Stimulated activated CD8-positive, alpha-beta memory T cell treated with anti-CD3 and anti-CD28 coated beads, Interleukin-15, amount 100 ng/mL, for 1 hour (primary cell): Measurements from ENCODE around the gene NT5C1B.

Experiments
- DNase-seq: peaks from one replicate; pipeline ENCODE4 v3.0.0-alpha.2; 2020; ENCODE audit warnings: low read depth

The NT5C1B gene

GRCh38 chr2:18599509-18600254 lies 10.3 kb upstream of the NT5C1B start:
- no peak for DNase-seq

GRCh38 chr2:18598848-18599484 lies 9.6 kb upstream of the NT5C1B start:
- no peak for DNase-seq

GRCh38 chr2:18597618-18598017 lies 8.2 kb upstream of the NT5C1B start:
- DNase-seq, result no peak

DNA sequence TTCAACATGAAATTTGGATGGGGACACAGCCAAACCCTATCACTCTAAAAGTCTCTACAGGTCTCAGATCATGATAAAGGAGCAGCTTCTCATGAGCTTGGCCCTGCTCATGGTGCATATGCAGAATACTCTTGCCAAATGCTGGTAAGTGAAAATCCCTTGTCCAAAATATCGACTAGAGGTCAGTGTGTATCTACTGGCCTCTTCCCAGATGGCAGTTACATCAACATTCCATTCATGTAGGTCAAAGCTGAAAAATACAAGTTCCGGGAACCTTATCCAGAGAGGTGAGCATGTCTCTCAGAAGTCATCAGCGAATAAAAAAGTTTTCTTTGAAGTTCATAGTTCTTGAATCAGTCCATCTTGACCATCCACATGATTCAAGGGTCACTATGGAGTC lies 7.6 kb upstream of the NT5C1B start:
- no peak for DNase-seq

DNA sequence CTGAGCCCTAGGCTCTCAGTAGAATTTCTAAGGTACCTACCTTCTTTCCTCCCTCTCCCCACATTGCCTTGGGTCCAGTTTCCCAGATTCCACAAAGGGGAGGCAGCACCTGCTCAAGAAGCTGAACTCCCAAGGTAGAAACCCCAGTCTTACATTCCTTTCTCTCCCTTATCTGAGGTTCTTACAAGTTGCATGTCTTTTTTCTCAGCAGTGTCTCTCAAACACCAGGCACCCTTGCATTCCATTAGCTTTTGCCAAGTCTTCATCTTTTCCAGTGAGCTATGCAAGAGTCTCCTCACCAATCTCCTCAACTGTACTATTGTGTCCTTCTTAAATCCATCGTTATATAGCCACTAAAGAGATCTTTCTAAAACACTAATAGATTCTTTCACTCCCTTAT lies 4.1 kb upstream of the NT5C1B start:
- DNase-seq, result no peak

DNA sequence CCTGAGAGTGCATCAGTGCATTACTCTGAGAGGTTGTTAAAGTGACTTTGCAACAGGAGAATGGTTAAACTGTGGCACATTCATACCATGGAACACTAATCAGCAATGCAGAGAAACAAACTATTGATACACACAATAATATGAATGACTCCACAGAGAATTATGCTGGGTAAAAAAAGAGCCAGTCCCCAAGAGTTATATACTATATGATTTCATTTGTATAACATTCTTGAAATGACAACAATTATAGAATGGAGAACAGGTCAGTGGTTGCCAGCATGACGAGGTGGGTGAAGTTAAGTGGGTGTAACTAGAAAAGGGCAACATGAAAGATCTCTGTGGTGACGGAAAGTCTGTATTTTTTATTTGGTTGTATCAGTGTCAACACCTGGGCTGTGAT lies 3.0 kb upstream of the NT5C1B start:
- DNase-seq, result no peak

DNA sequence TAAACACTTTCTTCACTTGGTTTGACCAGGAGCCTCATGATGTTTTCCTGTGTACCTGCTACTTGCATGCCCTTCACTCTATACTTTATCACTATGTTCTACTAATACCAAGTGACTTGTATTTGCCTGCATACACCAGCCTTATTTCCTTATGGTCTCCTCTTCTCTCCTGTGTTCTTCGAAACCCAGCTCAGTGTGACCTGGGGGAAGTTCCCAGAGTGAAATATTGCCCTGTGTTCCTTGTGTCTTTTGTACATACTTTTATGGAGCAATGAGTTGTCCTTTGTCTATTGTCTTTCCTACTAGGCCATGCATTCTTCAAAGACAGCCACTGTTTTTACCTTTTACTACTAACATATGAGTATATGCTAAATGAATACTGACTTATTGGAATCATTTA lies 567 bp downstream of the NT5C1B start:
- no peak for DNase-seq

DNA sequence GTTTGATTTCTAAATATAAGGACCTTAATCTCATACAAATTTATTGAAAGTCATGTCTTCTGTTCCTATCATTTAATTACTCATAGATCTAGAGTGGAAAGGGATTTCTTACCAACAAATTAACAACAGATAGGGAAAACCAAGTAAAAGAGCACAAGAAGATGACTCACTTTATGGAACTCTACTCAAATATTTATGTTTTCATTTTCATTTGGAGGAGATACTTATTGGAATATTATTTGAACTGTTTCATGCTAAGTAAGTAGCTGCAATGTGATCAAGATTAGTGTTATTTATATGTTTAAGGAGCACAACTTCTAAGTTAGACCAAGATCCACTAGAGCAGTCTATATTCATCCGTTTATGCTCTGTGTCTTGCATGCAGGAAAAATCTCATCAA lies 1.3 kb downstream of the NT5C1B start:
- no peak for DNase-seq

- DNase-seq, result no peak
Measured at GRCh38 chr2:18585526-18585925, 3.8 kb downstream of the NT5C1B start.

- DNase-seq, result no peak
Measured at GRCh38 chr2:18584608-18584954, 4.8 kb downstream of the NT5C1B start.

DNA sequence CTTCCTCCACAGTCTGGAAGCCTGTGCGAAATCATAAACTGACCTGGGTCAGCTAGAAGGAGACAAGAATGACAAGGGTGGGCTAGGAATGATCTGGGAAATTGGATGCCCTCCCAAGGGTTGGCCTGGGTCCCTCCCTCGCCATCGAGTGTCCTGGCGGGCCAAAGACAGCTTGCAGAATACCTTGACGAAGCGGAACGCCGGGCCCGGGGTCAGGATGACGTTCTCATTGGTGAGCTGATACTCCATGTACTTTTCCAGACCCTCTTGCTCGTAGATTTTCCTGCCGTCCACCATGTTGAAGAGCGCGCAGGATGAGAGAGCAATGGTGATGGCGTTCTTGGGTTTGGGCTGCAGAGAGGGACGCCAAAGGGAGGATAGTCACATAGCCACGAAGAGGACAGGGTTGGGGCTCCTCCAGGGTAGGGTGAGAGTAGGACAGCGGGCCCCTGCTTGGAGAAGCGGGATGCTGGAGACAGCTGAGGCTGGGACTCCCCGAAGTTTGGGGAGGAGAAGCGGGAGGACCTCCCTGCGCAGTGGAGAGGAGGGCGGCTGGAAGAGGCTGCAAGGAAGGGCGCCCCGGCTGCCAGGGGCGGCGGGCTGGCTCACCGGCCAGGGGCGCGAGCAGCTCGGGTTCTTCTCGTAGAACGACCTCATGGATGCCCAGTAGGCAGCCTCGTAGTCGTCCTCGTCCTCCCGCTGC lies 5.3 kb downstream of the NT5C1B start:
- DNase-seq, result no peak

- DNase-seq, result no peak
Measured at GRCh38 chr2:18580606-18581005, 8.8 kb downstream of the NT5C1B start.

DNA sequence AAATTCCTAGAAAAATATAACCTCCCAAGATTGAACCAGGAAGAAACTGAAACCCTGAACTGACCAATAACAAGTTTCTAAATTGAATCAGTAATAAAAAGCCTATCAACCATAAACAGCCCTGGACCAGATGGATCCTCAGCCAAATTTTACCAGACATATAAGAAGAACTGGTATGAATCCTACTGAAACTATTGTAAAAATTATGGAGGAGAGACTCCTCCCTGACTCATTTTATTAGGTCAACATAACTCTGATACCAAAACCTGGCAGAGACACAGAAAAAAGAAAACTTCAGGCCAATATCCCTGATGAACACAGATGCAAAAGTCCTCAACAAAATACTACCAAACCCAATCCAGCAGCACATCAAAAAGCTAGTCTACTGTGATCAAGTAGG lies 11.3 kb downstream of the NT5C1B start:
- DNase-seq, result no peak

GRCh38 chr2:18566145-18566769 lies 23.1 kb downstream of the NT5C1B start:
- no peak for DNase-seq

GRCh38 chr2:18560797-18561085 lies 28.6 kb downstream of the NT5C1B start:
- DNase-seq, result no peak

DNA sequence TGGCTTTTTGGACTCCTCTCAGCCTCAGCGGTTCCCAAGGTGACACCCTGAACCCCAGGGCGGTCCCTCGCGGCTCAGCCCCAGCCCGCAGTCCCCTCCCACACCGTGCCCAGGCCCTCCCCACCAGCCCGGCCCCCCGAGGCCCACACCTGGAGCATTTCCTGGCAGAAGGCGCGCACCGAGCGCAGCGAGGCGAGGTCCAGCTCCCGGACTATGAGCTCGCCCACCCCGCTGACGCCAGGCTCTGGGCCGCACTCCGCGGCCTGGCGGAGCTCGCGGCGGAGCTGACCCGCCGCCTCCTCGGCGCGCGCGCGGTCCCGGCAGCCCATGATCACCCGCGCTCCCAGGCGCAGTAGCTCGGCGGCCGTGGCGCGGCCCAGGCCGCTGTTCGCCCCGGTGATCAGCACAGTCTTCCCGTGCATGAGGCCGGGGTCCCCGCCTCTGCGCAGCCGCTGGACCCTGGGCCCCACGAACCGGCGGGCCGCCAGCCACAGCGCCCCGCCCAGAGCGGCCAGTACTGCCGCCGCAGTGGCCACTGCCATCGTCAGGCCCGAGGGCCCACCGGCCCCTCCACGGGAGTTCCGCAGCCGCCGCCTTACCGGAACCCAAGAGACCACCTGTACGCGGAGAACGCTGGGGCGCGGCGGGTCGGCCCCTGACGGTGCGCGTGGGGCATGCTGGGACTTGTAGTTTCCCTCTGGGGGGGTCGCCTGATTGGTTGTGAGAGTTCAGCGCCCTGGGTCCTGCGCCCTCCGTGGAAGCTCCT lies 29.2 kb downstream of the NT5C1B start, which contains the start of gene RDH14:
RDH14 (minus strand) TSS at position 623 of the 766 bp plus-strand sequence; CDS start at position 542, 81 bp downstream.
- peak; percentile 91 for DNase-seq

DNA sequence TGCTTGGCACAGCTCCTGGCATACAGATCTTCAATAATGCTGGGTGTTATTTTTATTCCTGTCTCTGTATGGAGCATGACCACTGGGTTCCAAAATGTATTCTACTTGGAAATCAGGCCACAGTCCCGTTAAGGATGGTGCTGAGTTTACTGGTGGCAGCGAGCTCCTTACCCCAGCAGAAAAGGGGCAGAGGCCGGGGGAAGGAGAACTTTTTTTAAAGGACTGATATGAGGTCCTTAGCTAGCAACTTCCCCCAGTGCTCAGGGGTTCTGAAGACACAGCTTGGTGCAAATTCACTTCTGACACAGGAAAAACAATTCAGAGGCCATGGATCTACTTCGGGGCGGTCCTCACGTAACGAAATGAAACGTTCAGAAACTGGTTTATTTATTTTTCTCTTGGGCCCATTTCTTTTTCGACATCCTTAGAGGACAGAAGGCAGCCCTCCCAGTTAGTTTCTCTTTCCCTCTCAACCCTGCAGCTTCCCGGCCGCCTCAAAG lies 29.8 kb downstream of the NT5C1B start:
- no peak for DNase-seq

GRCh38 chr2:18558458-18558857 lies 30.9 kb downstream of the NT5C1B start:
- no peak for DNase-seq

DNA sequence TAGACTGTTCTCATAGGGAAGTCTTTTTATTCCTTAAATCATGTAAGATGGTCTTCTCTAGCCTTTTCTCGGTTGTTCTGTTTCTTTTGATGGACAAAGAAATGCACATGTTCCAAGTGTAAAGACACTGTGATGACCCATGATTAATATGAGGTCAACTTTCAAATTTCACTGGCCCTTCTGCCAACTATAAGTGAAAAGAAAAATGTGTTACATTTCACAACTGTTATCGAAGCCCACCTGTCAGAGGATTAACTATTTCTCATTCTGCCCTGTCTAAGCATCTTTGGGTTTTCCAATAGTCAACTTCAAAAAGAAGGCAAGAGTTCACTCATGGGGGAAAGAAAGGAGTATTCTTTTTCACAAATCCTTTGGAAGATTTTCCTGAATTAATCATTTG lies 32.2 kb downstream of the NT5C1B start:
- no peak for DNase-seq

DNA sequence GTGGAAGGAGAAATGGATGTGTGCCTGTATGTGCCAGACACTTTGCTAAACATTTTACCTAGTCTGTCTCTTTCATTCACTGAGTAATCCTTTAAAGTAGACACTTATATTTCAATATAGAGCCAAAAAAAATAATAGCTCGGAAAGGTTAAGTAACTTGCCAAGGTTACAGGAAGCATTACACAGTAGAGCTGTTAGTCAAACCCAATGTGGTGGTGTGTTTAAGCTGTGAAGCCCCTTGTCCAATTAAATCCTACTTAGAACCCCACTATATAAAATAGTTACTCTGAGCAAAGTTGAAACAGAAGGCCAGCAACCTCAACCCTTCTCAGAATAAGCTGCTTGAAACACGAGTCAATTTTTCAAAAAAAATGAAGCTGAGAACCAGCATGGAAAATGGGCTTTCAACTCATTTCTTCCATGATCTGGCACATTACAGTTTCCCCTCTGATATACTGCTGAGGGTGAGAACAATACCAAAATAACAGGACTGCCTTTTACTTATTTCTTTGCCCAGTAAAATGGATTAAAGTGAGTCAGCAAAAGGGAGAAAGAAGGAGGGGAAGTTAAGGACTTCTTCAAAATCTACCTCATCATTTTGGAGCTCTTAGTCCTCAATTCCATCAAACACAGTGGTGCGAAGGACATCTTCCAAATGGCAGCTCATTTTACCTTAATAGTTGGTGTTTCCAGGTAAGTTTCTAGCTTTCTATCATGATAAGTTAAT lies 36.9 kb downstream of the NT5C1B start:
- DNase-seq, result no peak

DNA sequence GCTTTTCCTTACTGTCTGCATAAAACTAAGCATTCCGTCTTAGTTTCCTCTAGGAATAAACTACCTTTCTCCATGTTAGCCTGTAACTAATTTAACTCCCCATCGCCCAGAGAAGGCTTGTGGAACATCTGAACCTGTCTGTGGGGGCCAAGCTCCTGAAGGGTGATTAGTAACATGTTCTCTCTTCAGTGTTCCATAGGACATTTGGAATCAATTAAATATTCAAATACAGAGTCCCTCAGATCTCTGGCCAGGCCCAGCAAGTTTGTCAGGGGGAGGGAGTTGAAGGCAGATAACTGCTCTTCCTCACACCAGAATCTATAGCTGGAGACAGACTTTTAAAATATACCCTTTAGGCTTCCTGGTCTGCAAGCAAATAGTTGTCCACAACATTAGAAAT lies 37.7 kb downstream of the NT5C1B start:
- DNase-seq, result no peak
